Spinal cord (tissue), 10 donors: Measurements from ENCODE around the gene HNRNPAB. TPM values are rescaled to one million over a fixed set of nuclear protein-coding genes. Genes with fewer than 3 reads are reported as not detected.

ENCODE experiments used
- DNase-seq, 6 donors: peaks; one replicate each; pipeline versions ENCODE4 v3.0.0 to v3.0.0-alpha.2; 2013 to 2015; ENCODE audit warnings: low spot score in 6 of 6, low read depth in 4 of 6
- H3K27ac ChIP-seq: one replicate; pipeline ENCODE4 v1.5.1; 2013; ENCODE audit warnings: low read depth, low read length, control low read depth
- H3K27me3 ChIP-seq: one replicate; pipeline ENCODE4 v1.6.1; 2013; ENCODE audit warnings: low read length; ENCODE audit not compliant: control insufficient read depth, insufficient read depth
- H3K36me3 ChIP-seq: one replicate; pipeline ENCODE4 v1.6.1; 2013; ENCODE audit warnings: low read length; ENCODE audit not compliant: control insufficient read depth, insufficient read depth
- H3K4me1 ChIP-seq: one replicate; pipeline ENCODE4 v1.6.1; 2013; ENCODE audit warnings: low read length; ENCODE audit not compliant: control insufficient read depth, insufficient read depth
- H3K4me3 ChIP-seq: one replicate; pipeline ENCODE4 v1.5.1; 2013; ENCODE audit warnings: low read depth, low read length, control low read depth
- H3K9me3 ChIP-seq: one replicate; pipeline ENCODE4 v1.6.1; 2013; ENCODE audit warnings: low read length; ENCODE audit not compliant: control insufficient read depth, insufficient read depth
- WGBS: methylation state at CpG from one replicate; pipeline ENCODE4 v1.1.5; 2013; ENCODE audit warnings: missing lambda C conversion rate; ENCODE audit not compliant: insufficient coverage; 5-methylcytosine and 5-hydroxymethylcytosine counted together
- polyA plus RNA-seq, 2 donors: library from polyadenylated mRNA; unstranded; fragments of 120-200 nt; gene quantifications; one replicate each; pipeline ENCODE4 v1.2.1, GENCODE V29; 2013; ENCODE audit not compliant: insufficient read length in 2 of 2
- total RNA-seq, 2 donors: library from RNA; depleted of rRNA in 1 of 2; stranded (reverse); fragments of 120-200 nt in 1 of 2; fragments of >200 nt in 1 of 2; gene quantifications; one replicate each; pipeline versions ENCODE4 v1.2.3 to v1.2.4, GENCODE V29; 2013 to 2014
- donor health status: healthy.

The HNRNPAB gene
- total and polyA plus RNA-seq, 4 donors, result 30.8 to 128 (median 86.0) TPM

DNA sequence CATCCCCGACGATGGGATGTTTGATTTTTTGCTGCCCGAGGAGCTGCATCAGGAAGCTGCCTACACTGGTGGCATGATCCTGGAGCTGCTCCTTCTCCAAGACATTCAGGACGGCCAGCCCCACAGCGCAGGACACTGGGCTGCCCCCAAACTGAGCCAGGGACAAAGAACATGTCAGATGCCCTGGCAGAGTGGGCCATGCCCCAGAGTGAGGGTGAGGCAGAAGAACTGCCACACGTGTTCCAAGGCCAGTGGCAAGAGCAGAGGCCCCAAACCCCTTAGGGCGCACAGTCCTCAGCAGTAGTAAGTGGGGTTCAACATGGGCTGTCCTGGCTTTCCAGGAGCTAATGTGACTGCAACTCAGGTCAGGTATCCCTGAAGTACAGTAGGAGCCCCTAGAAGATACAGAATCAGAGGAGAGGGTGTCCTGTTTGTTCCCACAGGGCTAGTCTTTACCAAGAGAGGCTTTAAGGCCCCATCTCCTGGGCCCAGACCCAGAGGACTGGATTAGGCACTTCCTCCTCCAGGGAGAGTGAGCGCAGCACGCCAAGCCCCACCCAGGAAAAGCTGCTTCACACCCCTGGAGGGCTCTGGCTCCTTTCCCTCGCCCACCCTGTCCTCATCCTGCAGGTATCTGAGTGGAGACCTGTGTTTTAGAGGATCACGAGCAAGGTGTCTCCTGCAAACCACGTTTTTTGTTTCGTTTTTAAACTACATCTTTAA lies 11.1 kb downstream of the HNRNPAB start:
- 82% methylated on average over 10 of the region's 13 CpGs for WGBS
- Histone ChIP-seq H3K4me3 (no peak overlapping the region), H3K4me1 (no peaks in the 10 kb centered on the region), H3K36me3 (peaks cover 75% of the 10 kb centered on the region), H3K9me3 (no peaks in the 10 kb centered on the region), H3K27me3 (no peaks in the 10 kb centered on the region), H3K27ac (no peak overlapping the region)
- no peak for DNase-seq

- H3K4me1 ChIP-seq, result no peaks in the 10 kb centered on the region
- H3K36me3 ChIP-seq, result peaks cover 69% of the 10 kb centered on the region
- no peak overlapping the region for H3K27ac ChIP-seq
- no peak for DNase-seq
- no peak overlapping the region for H3K4me3 ChIP-seq
- no peaks in the 10 kb centered on the region for H3K9me3 ChIP-seq
- WGBS, result 96% methylated on average over 4 of the region's 5 CpGs
- H3K27me3 ChIP-seq, result no peaks in the 10 kb centered on the region
Observed at GRCh38 chr5:178216088-178216534, 11.8 kb downstream of the HNRNPAB start.

- H3K4me3 ChIP-seq, result no peak overlapping the region
- peaks cover 67% of the 10 kb centered on the region for H3K36me3 ChIP-seq
- H3K27me3 ChIP-seq, result no peaks in the 10 kb centered on the region
- H3K4me1 ChIP-seq, result no peaks in the 10 kb centered on the region
- H3K9me3 ChIP-seq, result no peaks in the 10 kb centered on the region
- 100% methylated on average over 1 of the region's 3 CpGs for whole genome bisulfite sequencing
- no peak overlapping the region for H3K27ac ChIP-seq
- DNase-seq, result no peak
Observed at GRCh38 chr5:178216779-178217178, 12.4 kb downstream of the HNRNPAB start.

GRCh38 chr5:178218237-178218776 lies 14.0 kb downstream of the HNRNPAB start:
- 100% methylated on average over 2 of the region's 5 CpGs for WGBS

DNA sequence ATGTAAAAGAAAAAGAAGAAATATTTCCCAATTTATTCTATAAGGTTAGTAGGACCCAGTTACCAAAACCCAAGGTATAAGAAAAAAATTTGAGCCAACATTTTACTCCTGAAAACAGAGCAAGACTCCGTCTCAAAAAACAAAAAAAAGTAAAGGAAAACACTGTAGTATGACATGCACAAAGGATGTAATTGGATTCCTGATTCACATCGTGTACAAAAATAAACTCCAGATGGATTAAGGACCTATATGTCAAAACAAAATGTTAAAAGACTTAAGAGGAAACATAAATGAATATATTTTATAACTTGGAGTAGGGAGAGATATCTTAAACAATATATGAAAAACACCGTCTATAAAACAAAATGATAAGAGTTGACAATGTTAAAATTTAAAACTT lies 14.5 kb downstream of the HNRNPAB start:
- no peak overlapping the region for H3K4me3 ChIP-seq
- H3K9me3 ChIP-seq, result no peaks in the 10 kb centered on the region
- no peaks in the 10 kb centered on the region for H3K27me3 ChIP-seq
- no peak for DNase-seq
- no CpG with 5 or more reads among the region's 3 CpGs for WGBS
- H3K27ac ChIP-seq, result no peak overlapping the region
- H3K36me3 ChIP-seq, result peaks cover 65% of the 10 kb centered on the region
- H3K4me1 ChIP-seq, result peaks cover 3% of the 10 kb centered on the region

More at GRCh38 chr5:178218237-178218776, 14.0 kb downstream of the HNRNPAB start:
- Histone ChIP-seq H3K36me3 (peaks cover 65% of the 10 kb centered on the region), H3K27ac (no peak overlapping the region), H3K9me3 (no peaks in the 10 kb centered on the region), H3K27me3 (no peaks in the 10 kb centered on the region), H3K4me1 (no peaks in the 10 kb centered on the region), H3K4me3 (no peak overlapping the region)
- DNase-seq, result no peak

- no peak overlapping the region for H3K27ac ChIP-seq
- peaks cover 60% of the 10 kb centered on the region for H3K36me3 ChIP-seq
- no peaks in the 10 kb centered on the region for H3K27me3 ChIP-seq
- DNase-seq, result no peak
- H3K4me1 ChIP-seq, result peaks cover 3% of the 10 kb centered on the region
- H3K9me3 ChIP-seq, result no peaks in the 10 kb centered on the region
- WGBS, result 70% methylated on average over 2 of the region's 3 CpGs
- H3K4me3 ChIP-seq, result no peak overlapping the region
Observed at GRCh38 chr5:178221282-178221681, 16.9 kb downstream of the HNRNPAB start.

DNA sequence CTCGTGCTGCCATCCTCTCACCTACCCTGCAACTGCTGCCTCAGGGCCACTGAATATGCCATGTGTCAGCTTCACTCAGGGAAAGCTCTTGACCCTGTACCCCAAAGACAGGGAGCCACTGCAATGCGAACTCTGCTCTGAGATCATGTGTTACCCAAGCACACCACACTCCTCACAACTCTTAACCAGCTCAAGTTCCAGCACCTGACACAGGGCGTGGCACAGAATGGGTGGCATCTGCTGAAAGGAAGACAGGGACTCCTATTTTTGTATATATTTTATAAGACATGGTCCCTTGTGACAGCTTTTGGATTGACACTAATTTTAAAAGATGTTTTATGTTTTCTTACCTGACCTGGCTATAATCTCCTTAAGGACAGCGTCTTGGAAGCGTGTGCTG lies 17.5 kb downstream of the HNRNPAB start:
- H3K4me1 ChIP-seq, result peaks cover 3% of the 10 kb centered on the region
- no peak overlapping the region for H3K27ac ChIP-seq
- H3K4me3 ChIP-seq, result no peak overlapping the region
- H3K36me3 ChIP-seq, result peaks cover 56% of the 10 kb centered on the region
- H3K27me3 ChIP-seq, result no peaks in the 10 kb centered on the region
- no peak for DNase-seq
- 95% methylated on average over 4 of the region's 5 CpGs for WGBS
- no peaks in the 10 kb centered on the region for H3K9me3 ChIP-seq

DNA sequence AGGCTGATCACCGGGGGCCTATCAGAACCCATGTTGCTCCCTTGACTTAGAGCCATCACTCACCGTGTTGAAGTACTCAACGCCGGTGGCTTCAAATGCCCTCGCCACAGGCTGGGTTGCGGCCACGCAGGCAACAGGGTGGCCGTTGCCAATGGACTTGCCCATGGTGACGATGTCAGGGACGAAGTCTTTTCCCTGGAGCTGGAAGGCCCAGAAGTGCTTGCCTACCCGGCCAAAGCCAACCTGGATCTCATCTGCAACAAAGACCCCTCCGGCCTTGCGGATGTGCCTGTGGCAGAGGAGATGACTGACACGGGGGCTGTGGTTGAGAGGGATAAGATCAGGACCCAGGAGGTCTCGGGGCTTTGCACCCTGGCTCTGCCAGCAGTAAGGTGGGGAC lies 18.0 kb downstream of the HNRNPAB start:
- Histone ChIP-seq H3K27me3 (no peaks in the 10 kb centered on the region), H3K9me3 (no peaks in the 10 kb centered on the region), H3K36me3 (peaks cover 53% of the 10 kb centered on the region), H3K4me3 (no peak overlapping the region), H3K4me1 (peaks cover 3% of the 10 kb centered on the region), H3K27ac (no peak overlapping the region)
- 99% methylated on average over 14 of the region's 15 CpGs for WGBS
- DNase-seq, result no peak

- H3K9me3 ChIP-seq, result no peaks in the 10 kb centered on the region
- H3K36me3 ChIP-seq, result peaks cover 57% of the 10 kb centered on the region
- no peak for DNase-seq
- no peak overlapping the region for H3K4me3 ChIP-seq
- WGBS, result 78% methylated on average over 5 of the region's 5 CpGs
- peaks cover 3% of the 10 kb centered on the region for H3K4me1 ChIP-seq
- H3K27me3 ChIP-seq, result no peaks in the 10 kb centered on the region
- no peak overlapping the region for H3K27ac ChIP-seq
Observed at GRCh38 chr5:178223196-178223773, 19.0 kb downstream of the HNRNPAB start.
